Panc1 (cell line): ENCODE results near the gene GALNT10. TPM values are rescaled to one million over a fixed set of nuclear protein-coding genes. Genes with fewer than 3 reads are reported as not detected.

Source experiments
- ATAC-seq: fragments of 200-7000 bp; cut with Tn5 transposase; 2 replicates; pipeline ENCODE4 v1.9.1; 2020; ENCODE audit warnings: mild to moderate bottlenecking, moderate library complexity
- BruUV-seq: library from RNA; stranded (reverse); fragments of 400-500 nt; replicated peaks from 2 replicates; lab custom pipeline; 2021; lab: Mats Ljungman, UMichigan
- CTCF ChIA-PET: fragments of 300-600 bp; sonication (Branson Sonifier 250); formaldehyde crosslinking; loops from one replicate; lab custom pipeline; 2022; ENCODE audit warnings: antibody characterized with exemption; lab: Charles Lee
- POLR2A ChIA-PET: fragments of 300-600 bp; sonication (Branson Sonifier 250); formaldehyde crosslinking; loops from one replicate; lab custom pipeline; 2022; ENCODE audit warnings: antibody characterized with exemption; lab: Charles Lee
- DNase-seq: peaks from one replicate; pipeline ENCODE4 v3.0.0-alpha.2; 2010; ENCODE audit warnings: low read depth, low spot score
- H3K27ac ChIP-seq: 2 replicates; pipeline ENCODE4 v1.5.1; 2011; ENCODE audit warnings: mild to moderate bottlenecking, low read length, inconsistent platforms
- H3K27me3 ChIP-seq: fragments of 200-500 bp; sonication (Bioruptor generic); 2 replicates; pipeline ENCODE4 v1.6.0; 2014; ENCODE audit warnings: low read length, inconsistent platforms; ENCODE audit not compliant: control insufficient read depth, insufficient read depth
- H3K36me3 ChIP-seq: fragments of 200-500 bp; sonication (Bioruptor generic); 2 replicates; pipeline ENCODE4 v1.5.1; 2014; ENCODE audit warnings: inconsistent platforms, mild to moderate bottlenecking, low read length, moderate library complexity; ENCODE audit not compliant: control insufficient read depth, insufficient read depth
- H3K4me1 ChIP-seq: 2 replicates; pipeline ENCODE4 v1.5.1; 2011; ENCODE audit warnings: inconsistent platforms, mild to moderate bottlenecking, low read length, moderate library complexity; ENCODE audit not compliant: control insufficient read depth, insufficient read depth
- H3K4me3 ChIP-seq, 2 experiments: 2 replicates each; pipeline ENCODE4 v1.5.1; 2011 to 2012; ENCODE audit warnings: low read depth in 2 of 2, low read length in 2 of 2, mild to moderate bottlenecking in 2 of 2, inconsistent platforms in 1 of 2, moderate library complexity in 1 of 2
- H3K9me3 ChIP-seq: fragments of 200-500 bp; sonication (Bioruptor generic); 2 replicates; pipeline ENCODE4 v1.5.1; 2014; ENCODE audit warnings: low read depth, mild to moderate bottlenecking, inconsistent platforms, low read length, moderate library complexity; ENCODE audit not compliant: control insufficient read depth, insufficient read depth
- CTCF ChIP-seq: fragments of 450-650 bp; IDR thresholded peaks from 2 replicates; pipeline ENCODE4 v1.5.1; 2017; ENCODE audit warnings: mild to moderate bottlenecking
- POLR2AphosphoS5 ChIP-seq: IDR thresholded peaks from 2 replicates; pipeline ENCODE4 v1.6.1; 2012; ENCODE audit warnings: mild to moderate bottlenecking, low read depth, low read length, moderate library complexity
- REST ChIP-seq, 2 experiments: IDR thresholded peaks; 2 replicates each; pipeline ENCODE4 v1.6.1; 2011 to 2012; ENCODE audit warnings: low read depth in 2 of 2, control low read depth in 1 of 2, low read length in 1 of 2, mild to moderate bottlenecking in 1 of 2, moderate library complexity in 1 of 2; ENCODE audit not compliant: insufficient read depth in 1 of 2
- SIN3A ChIP-seq: IDR thresholded peaks from 2 replicates; pipeline ENCODE4 v1.6.1; 2012; ENCODE audit warnings: low read depth, mild to moderate bottlenecking, low read length, moderate library complexity, borderline replicate concordance; ENCODE audit not compliant: insufficient read depth
- TCF7L2 ChIP-seq: IDR thresholded peaks from 2 replicates; pipeline ENCODE4 v1.6.1; 2011; ENCODE audit warnings: mild to moderate bottlenecking, low read depth, low read length, inconsistent platforms
- in situ Hi-C: cut with HindIII; loops from 2 replicates; pipeline ENCODE4 v1.10.0; 2016; ENCODE audit warnings: low sequenced_read_pairs, low pct_unique_long_range_greater_than_20kb
- intact Hi-C: fragments of 100-400 bp; cut with micrococcal nuclease; formaldehyde crosslinking; loops from one replicate; pipeline ENCODE4 v1.10.0; 2022; ENCODE audit not compliant: unreplicated experiment
- total RNA-seq: library from RNA; stranded (reverse); gene quantifications from one replicate; pipeline ENCODE4 v1.2.1, GENCODE V29; 2021; ENCODE audit not compliant: unreplicated experiment

The GALNT10 gene
- total RNA-seq, 1 experiment from 2014 or later, result 50.5 TPM

GRCh38 chr5:154300207-154300883 lies 109.8 kb downstream of the GALNT10 start:
- H3K27me3 ChIP-seq, result no peaks in the 10 kb centered on the region
- BruUV-seq, result no TSS peak
- H3K36me3 ChIP-seq, result no peaks in the 10 kb centered on the region
- no peak overlapping the region for H3K4me3 ChIP-seq
- H3K4me1 ChIP-seq, result peaks cover 7% of the 10 kb centered on the region
- DNase-seq (no peak), ATAC-seq (no peak)
- no peak for TF ChIP-seq SIN3A
- TF ChIP-seq POLR2AphosphoS5, result no peak
- TF ChIP-seq TCF7L2, result no peak
- TF ChIP-seq REST (IDR thresholded peaks at IDR 0.05; ENCODE audit: insufficient read depth in 1 of 2, low read depth in 2 of 2, low read length in 1 of 2), result no peak
- no peak for TF ChIP-seq CTCF
- POLR2A ChIA-PET, result interaction anchor here (0.6 kb wide), 1 partner anchor 78 kb away, joined by 7 read pairs; no protein-coding TSS in a partner anchor
- intact Hi-C loops, result no loop called here
- in situ Hi-C loops, result no loop called here
- peaks cover 11% of the 10 kb centered on the region; the same call in 1 of the 2 replicates for H3K9me3 ChIP-seq
- no peak overlapping the region for H3K27ac ChIP-seq
- CTCF ChIA-PET, result no interaction called here

- POLR2A ChIA-PET, result no interaction called here
- ATAC-seq (no peak), DNase-seq (no peak)
- TF ChIP-seq CTCF (no peak), TCF7L2 (no peak), SIN3A (no peak), REST (IDR thresholded peaks at IDR 0.05; ENCODE audit: insufficient read depth in 1 of 2, low read depth in 2 of 2, low read length in 1 of 2) (no peak), POLR2AphosphoS5 (no peak)
- Histone ChIP-seq H3K4me1 (peaks cover 4% of the 10 kb centered on the region), H3K36me3 (no peaks in the 10 kb centered on the region), H3K9me3 (peaks cover 11% of the 10 kb centered on the region; the same call in 1 of the 2 replicates), H3K27ac (no peak overlapping the region), H3K4me3 (no peak overlapping the region), H3K27me3 (no peaks in the 10 kb centered on the region)
- no TSS peak for BruUV-seq
- CTCF ChIA-PET, result no interaction called here
- in situ Hi-C loops (no loop called here), intact Hi-C loops (no loop called here)
Measured at GRCh38 chr5:154301726-154302125, 111.2 kb downstream of the GALNT10 start.
